PC-9 (cell line): Measurements from ENCODE around the gene OGDH. TPM values are rescaled to one million over a fixed set of nuclear protein-coding genes. Genes with fewer than 3 reads are reported as not detected.

Experiments used
- BruUV-seq: library from RNA; stranded (reverse); fragments of 400-500 nt; replicated peaks from 2 replicates; lab custom pipeline; 2021; lab: Mats Ljungman, UMichigan
- CTCF ChIA-PET: fragments of 300-600 bp; sonication (Branson Sonifier 250); formaldehyde crosslinking; loops from one replicate; lab custom pipeline; 2022; ENCODE audit warnings: antibody characterized with exemption; lab: Charles Lee
- POLR2A ChIA-PET: fragments of 300-600 bp; sonication (Branson Sonifier 250); formaldehyde crosslinking; loops from one replicate; lab custom pipeline; 2022; ENCODE audit warnings: antibody characterized with exemption; ENCODE audit not compliant: unreplicated experiment; lab: Charles Lee
- DNase-seq, 2 experiments: peaks; one replicate each; pipeline versions ENCODE4 v3.0.0 to v3.0.0-alpha.2; 2015 to 2022; ENCODE audit warnings: mixed read lengths in 1 of 2
- H2AFZ ChIP-seq: fragments of 200-600 bp; sonication (generic); 2 replicates; pipeline ENCODE4 v1.8.1; 2017; ENCODE audit warnings: antibody characterized with exemption
- H3F3A ChIP-seq: fragments of 200-600 bp; sonication (generic); 2 replicates; pipeline ENCODE4 v1.8.1; 2017; ENCODE audit warnings: antibody characterized with exemption, mild to moderate bottlenecking, low read depth; ENCODE audit not compliant: insufficient read depth
- H3K27ac ChIP-seq: fragments of 200-600 bp; sonication (generic); 2 replicates; pipeline ENCODE4 v1.6.1; 2016; ENCODE audit warnings: mixed run types
- H3K27me3 ChIP-seq: fragments of 200-600 bp; sonication (generic); 2 replicates; pipeline ENCODE4 v1.6.1; 2016; ENCODE audit warnings: low read depth, mixed run types; ENCODE audit not compliant: insufficient read depth
- H3K36me3 ChIP-seq: fragments of 200-600 bp; sonication (generic); 2 replicates; pipeline ENCODE4 v1.6.1; 2016; ENCODE audit warnings: low read depth, mixed run types
- H3K4me1 ChIP-seq: fragments of 200-600 bp; sonication (generic); replicated peaks from 2 replicates; pipeline ENCODE4 v1.6.1; 2016; ENCODE audit warnings: mixed run types; ENCODE audit not compliant: insufficient read depth
- H3K4me2 ChIP-seq: fragments of 200-600 bp; sonication (generic); 2 replicates; pipeline ENCODE4 v1.6.1; 2017; ENCODE audit warnings: mixed run types
- H3K4me3 ChIP-seq: fragments of 200-600 bp; sonication (generic); 2 replicates; pipeline ENCODE4 v1.6.1; 2016; ENCODE audit warnings: mixed run types
- H3K79me2 ChIP-seq: fragments of 200-600 bp; sonication (generic); 2 replicates; pipeline ENCODE4 v1.6.1; 2017; ENCODE audit warnings: low read depth, mixed run types
- H3K9me2 ChIP-seq: fragments of 200-600 bp; sonication (generic); 2 replicates; pipeline ENCODE4 v1.8.1; 2017; ENCODE audit warnings: mild to moderate bottlenecking; ENCODE audit not compliant: insufficient read depth
- H3K9me3 ChIP-seq: fragments of 200-600 bp; sonication (generic); 2 replicates; pipeline ENCODE4 v1.8.1; 2016; ENCODE audit warnings: low read depth; ENCODE audit not compliant: insufficient read depth
- H4K20me1 ChIP-seq: fragments of 200-600 bp; sonication (generic); 2 replicates; pipeline ENCODE4 v1.8.1; 2017; ENCODE audit not compliant: insufficient read depth
- EZH2 ChIP-seq: fragments of 200-600 bp; sonication (generic); IDR thresholded peaks from 2 replicates; pipeline ENCODE4 v1.8.0; 2017; ENCODE audit warnings: antibody characterized with exemption, low read depth
- intact Hi-C: fragments of 100-400 bp; cut with micrococcal nuclease; formaldehyde crosslinking; loops from one replicate; pipeline ENCODE4 v1.10.0; 2022; ENCODE audit not compliant: unreplicated experiment
- total RNA-seq: library from RNA; stranded (reverse); gene quantifications from 2 replicates; pipeline ENCODE4 v1.2.3, GENCODE V29; 2021
- TF ChIP-seq, protein P1 (sequence below): fragments of 200-600 bp; sonication (generic); conservative IDR thresholded peaks from 2 replicates; pipeline ENCODE4 v1.6.1; 2017; ENCODE audit warnings: mixed run types, antibody characterized with exemption, mild to moderate bottlenecking, moderate library complexity

OGDH gene
- total RNA-seq, 1 experiment from 2014 or later, result 135 TPM

DNA sequence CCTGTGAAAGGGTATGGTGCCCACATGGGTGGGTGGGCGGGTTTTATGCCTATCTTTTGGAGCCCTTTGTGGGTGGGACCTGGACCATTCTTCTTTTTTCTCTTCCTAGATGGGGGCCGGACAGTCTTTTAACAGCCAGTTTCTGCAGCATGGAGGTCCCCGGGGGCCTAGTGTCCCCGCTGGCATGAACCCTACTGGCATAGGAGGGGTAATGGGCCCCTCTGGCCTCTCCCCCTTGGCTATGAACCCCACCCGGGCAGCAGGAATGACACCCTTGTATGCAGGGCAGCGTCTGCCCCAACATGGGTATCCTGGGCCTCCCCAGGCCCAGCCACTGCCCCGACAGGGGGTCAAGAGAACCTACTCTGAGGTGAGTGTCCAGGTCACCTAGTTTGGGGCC, 151.3 kb downstream of the OGDH start:
- no peaks in the 10 kb centered on the region for H3K9me2 ChIP-seq
- BruUV-seq, result no TSS peak
- H3K4me2 ChIP-seq, result no peak overlapping the region
- 0 out of 2 replicates have a peak, but pooled peaks cover 10% of the 10 kb centered on the region for H3K36me3 ChIP-seq
- intact Hi-C loops, result no loop called here
- H3K9me3 ChIP-seq, result no peaks in the 10 kb centered on the region
- DNase-seq, result no peak
- H4K20me1 ChIP-seq, result peaks cover 10% of the 10 kb centered on the region
- no peak overlapping the region for H3K27ac ChIP-seq
- TF ChIP-seq, protein P1, sequence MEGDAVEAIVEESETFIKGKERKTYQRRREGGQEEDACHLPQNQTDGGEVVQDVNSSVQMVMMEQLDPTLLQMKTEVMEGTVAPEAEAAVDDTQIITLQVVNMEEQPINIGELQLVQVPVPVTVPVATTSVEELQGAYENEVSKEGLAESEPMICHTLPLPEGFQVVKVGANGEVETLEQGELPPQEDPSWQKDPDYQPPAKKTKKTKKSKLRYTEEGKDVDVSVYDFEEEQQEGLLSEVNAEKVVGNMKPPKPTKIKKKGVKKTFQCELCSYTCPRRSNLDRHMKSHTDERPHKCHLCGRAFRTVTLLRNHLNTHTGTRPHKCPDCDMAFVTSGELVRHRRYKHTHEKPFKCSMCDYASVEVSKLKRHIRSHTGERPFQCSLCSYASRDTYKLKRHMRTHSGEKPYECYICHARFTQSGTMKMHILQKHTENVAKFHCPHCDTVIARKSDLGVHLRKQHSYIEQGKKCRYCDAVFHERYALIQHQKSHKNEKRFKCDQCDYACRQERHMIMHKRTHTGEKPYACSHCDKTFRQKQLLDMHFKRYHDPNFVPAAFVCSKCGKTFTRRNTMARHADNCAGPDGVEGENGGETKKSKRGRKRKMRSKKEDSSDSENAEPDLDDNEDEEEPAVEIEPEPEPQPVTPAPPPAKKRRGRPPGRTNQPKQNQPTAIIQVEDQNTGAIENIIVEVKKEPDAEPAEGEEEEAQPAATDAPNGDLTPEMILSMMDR, result no peak
- no peak for TF ChIP-seq EZH2
- no peaks in the 10 kb centered on the region for H3K4me1 ChIP-seq
- H3K4me3 ChIP-seq, result no peak overlapping the region
- H3F3A ChIP-seq, result peaks cover 13% of the 10 kb centered on the region; the same call in 1 of the 2 replicates
- ChIA-PET CTCF (no interaction called here), POLR2A (no interaction called here)
- H3K27me3 ChIP-seq, result no peaks in the 10 kb centered on the region
- H2AFZ ChIP-seq, result no peak overlapping the region
- peaks cover 25% of the 10 kb centered on the region for H3K79me2 ChIP-seq

Other genes starting within 250 kb of the OGDH start
- 149 and 158 TPM in 2 replicates for gene NUDCD3, start 116.0 kb upstream of the OGDH start, total RNA-seq
- 0.28 and 0.30 TPM in 2 replicates for gene NPC1L1, start 65.3 kb upstream of the OGDH start, total RNA-seq
- gene DDX56, start 32.7 kb upstream of the OGDH start, total RNA-seq, result 113 and 125 TPM in 2 replicates
- 134 and 161 TPM in 2 replicates for gene TMED4, start 24.4 kb upstream of the OGDH start, total RNA-seq
- gene ZMIZ2, start 142.2 kb downstream of the OGDH start, total RNA-seq, result 97.5 and 142 TPM in 2 replicates
- 2,776 and 3,599 TPM in 2 replicates for gene PPIA, start 190.1 kb downstream of the OGDH start, total RNA-seq
- gene H2AZ2, start 241.5 kb downstream of the OGDH start, total RNA-seq, result 334 and 354 TPM in 2 replicates